GM18868 (cell line): Measurements from ENCODE around the gene TENM4.
"Not testable (repeated sequence)": the region's sequence is repeated elsewhere in the genome, so short reads cannot be mapped to it uniquely, and the experiment has no call there.

Source experiments
- ATAC-seq: cut with Tn5 transposase; IDR thresholded peaks from one replicate; pipeline ENCODE4 v1.9.1; 2021; ENCODE audit warnings: mild to moderate bottlenecking, moderate library complexity; ENCODE audit not compliant: unreplicated experiment

Gene TENM4

DNA sequence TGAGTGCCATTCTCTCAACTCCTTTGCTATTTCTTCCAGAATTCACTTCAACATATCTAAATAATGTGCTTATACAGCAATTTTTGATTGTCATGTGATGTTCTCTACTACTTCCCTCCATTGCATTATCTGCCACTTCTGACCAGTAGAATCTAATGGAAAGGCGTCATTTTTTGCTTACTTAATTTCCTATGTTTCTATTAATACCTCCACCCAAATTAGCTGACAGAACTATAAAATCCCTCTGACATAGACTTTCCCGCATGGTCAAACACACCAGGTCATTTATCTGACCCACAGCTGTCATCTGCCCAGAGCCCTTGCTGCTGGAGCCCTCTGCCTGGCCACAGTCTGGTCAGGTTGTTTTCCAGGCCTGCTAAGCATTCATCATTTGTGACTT lies 607.6 kb downstream of the TENM4 start:
- ATAC-seq = no peak

GRCh38 chr11:78832226-78832947 lies 608.4 kb downstream of the TENM4 start:
- ATAC-seq = no peak

DNA sequence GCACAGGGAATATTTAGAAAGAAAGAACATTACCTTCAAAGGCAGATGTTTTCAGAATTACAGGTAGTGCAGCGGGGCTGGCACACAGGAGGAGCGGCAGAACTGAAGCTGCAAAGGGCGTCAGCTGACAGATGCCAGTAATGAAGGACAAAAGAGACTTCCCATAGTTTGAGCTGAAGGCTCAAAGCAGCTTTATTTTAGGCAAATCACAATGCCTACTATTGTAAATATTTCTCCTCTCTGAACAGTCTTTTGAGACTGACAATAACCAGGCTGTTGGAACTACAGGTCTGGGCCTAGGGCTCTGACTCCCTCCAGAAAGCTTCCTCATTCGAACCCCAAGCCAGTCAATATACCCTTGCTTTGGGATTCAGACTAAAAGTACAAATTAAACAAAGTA lies 609.3 kb downstream of the TENM4 start:
- no peak for ATAC-seq

- no peak for ATAC-seq
Measured at GRCh38 chr11:78830277-78830819, 610.5 kb downstream of the TENM4 start.

DNA sequence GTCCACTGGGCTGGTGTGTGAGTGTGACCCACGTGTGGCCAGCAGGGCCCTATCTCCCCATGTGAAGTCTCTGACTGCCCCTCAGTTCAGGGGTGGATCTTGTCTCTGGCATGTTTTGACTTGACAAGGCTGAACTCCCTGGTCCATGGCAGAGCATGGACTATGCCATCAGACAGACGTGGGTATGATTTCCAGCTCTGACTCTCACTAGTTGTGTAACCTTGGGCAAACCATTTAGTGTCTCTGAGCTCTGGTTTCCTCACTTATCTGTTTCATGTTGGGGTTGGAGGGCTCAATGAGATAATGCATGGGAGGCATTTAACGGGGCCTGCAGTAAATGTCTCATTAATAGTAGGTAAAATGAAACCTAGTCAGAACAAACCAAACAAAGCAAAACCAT lies 611.7 kb downstream of the TENM4 start:
- no peak for ATAC-seq

- ATAC-seq = no peak
Measured at GRCh38 chr11:78828676-78829075, 612.2 kb downstream of the TENM4 start.

DNA sequence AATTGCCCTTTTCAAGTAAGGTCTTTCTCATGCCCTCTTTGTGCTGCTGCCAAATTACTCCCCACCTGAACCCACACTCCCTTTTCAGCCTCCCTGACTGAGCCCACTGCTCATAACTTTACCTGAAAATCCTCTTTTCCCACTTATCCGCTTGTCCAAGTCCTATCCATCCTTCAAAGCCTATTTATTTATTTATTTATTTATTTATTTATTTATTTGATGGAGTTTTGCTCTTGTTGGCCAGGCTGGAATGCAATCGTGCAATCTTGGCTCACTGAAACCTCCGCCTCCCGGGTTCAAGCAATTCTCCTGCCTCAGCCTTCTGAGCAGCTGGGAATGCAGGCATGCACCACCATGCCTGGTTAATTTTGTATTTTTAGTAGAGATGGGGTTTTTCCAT lies 613.5 kb downstream of the TENM4 start:
- not testable (repeated sequence) for ATAC-seq

DNA sequence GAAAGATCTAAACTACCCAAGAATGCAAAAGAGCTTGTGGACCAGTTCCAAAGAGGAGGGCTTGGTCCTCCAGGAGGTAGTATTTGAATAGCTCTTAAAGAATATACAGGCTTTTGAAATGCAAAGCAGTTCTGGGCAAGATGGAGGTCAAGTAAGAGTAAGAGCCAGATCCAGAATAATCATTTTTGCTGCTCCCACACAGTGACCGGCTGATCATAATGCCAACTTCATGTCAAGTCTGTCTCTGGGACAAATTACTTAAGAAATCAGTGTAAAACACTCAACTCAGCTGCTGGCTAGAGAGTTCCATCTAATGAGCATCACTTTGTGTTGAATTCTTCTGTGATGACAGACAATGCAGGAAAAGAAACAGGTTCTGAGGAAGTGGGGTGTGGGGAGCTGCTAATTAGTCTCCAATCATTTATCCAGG lies 615.2 kb downstream of the TENM4 start:
- ATAC-seq = no peak

DNA sequence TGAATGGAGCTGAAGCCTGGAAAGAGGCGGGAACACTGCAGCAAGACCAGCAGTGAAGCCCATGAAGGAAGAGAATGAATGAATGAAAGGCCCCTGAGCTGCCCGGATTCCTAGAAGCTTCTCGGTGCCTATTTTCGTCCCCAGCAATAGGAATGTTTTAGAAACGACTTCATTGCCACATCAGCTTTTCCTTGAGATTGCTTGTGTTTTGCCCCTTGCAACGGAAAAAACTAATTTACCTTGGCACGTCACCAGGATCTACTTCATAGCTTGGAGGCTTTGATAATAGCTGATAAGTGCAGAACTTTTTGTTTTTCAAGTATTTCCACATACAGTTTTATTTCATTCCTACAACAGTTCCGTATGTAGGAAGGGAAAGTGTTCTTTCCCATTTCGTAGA lies 617.2 kb downstream of the TENM4 start:
- no peak for ATAC-seq

- no peak for ATAC-seq
Measured at GRCh38 chr11:78822931-78823423, 617.9 kb downstream of the TENM4 start.

- ATAC-seq = no peak
Measured at GRCh38 chr11:78821371-78822306, 619.2 kb downstream of the TENM4 start.

DNA sequence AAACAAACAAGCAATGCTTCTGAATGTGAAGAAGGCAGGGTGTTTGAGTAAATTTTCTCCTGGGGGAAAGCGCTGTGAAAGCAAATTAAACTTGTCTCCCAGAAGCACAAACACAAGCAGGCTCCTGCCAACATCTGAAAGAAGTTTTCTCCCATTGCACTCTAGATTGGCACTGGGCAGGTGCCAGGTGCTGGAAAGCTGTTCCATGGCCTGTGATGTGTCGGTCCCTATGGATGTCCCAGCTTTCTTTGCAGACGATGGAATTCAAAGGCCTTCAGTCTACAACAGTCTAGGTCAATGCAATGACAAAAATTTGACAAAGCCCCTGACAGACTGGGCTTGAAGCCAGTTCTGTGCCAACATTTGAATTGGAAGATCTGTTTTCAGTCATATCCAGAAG lies 620.1 kb downstream of the TENM4 start:
- no peak for ATAC-seq

GRCh38 chr11:78818201-78818600 lies 622.6 kb downstream of the TENM4 start:
- no peak for ATAC-seq

GRCh38 chr11:78815831-78816230 lies 625.0 kb downstream of the TENM4 start:
- ATAC-seq = no peak

GRCh38 chr11:78812513-78813293 lies 628.1 kb downstream of the TENM4 start:
- ATAC-seq = no peak

- no peak for ATAC-seq
Measured at GRCh38 chr11:78810559-78811009, 630.2 kb downstream of the TENM4 start.

GRCh38 chr11:78809931-78810541 lies 630.8 kb downstream of the TENM4 start:
- no peak for ATAC-seq

DNA sequence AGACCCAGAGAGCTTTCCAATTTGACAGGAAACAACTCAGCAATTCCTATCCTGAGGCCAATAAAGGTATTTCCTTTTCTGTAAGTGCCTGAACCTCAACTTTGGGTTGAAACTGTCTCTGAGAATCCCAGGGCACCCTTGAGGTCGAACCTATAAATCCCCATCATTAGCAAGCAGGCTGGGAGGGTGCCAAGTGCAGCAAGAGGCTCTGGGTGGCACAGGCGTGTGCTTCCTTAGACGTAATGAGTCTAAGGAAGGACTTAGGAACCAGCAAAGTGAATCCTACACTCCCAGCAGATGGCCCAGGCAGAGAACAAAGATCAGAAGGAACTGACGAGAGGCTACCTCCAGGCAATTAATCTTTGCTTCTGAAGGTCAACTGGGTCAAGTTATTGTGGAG lies 631.9 kb downstream of the TENM4 start:
- no peak for ATAC-seq

DNA sequence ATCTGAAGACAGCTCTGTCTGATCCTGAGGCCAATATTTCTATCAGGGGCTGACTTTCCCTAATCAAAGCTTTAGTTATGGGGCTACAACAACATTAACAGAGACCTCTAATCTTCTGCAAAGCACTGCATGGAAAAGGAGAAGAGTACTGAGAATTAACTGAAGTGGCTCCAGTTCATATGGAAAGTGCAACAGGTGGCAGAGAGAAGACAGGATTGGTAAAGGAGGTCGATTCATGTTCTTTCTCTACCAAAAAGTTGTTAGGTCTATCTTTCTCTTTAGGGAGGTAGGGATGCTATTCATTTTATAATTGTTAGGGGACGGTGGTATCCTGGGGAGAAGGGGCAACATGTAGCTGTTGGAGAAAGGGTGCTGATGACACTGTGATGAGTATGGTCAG lies 633.5 kb downstream of the TENM4 start:
- ATAC-seq = no peak
